Mesangial cell (primary cell): ENCODE data around the gene WDR3. TPM values are rescaled to one million over a fixed set of nuclear protein-coding genes. Genes with fewer than 3 reads are reported as not detected.

Source experiments
- total RNA-seq: library from RNA; depleted of rRNA; stranded (reverse); fragments of >200 nt; gene quantifications from 2 replicates; pipeline ENCODE4 v1.2.3, GENCODE V29; 2015

The WDR3 gene
- total RNA-seq, result 7.2 and 13.2 TPM in 2 replicates

DNA sequence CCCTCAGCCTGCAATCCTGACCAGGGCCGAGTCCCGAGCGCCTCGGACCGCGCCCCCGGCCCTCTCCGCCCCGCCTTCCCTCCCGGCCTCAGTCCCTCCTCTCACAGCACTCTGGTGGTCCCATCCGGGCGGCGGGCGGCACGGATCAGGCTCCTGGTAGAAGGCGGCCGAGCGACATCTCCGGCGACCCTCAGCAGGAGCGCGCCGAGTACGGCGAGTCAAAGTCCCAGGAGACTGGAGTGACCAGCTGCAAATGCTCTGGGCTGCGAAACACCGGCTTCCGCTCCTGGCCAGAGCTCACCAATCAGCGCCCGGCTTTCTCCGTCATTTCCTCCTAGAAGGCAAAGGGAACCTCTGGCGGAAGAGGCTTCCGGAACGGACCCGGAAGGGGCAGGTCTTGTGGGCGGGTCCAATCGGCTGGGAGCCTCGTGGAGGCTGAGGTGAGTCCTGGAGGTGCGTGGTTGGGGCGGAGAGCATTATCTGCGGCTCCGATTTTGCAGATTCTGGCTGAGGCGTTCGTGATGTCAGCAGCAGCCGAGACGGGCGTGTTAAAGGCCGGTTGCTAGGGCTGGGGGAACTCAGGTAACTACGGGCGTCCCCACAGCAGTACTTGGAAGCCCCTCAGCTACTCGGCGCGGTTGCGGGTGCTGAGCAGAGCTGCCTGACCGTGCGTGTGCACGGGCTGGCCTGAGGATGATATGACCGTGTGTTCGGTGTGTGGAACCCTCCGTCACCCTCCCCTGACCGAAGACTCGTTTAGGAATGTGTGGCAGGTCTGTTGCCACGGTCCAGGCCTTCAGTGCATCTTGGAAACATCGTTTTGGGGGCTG lies at the start of gene WDR3, which contains the start of gene GDAP2:
Gene WDR3, plus strand, starts transcription at position 397 of the 830 bp plus-strand sequence. CDS start 3,581 bp downstream, outside the sequence.
Gene GDAP2, minus strand, starts transcription at position 279 of the 830 bp plus-strand sequence. CDS start 9,264 bp downstream, outside the sequence.

Other genes with a start within 250 kb of the WDR3 start
- 8.8 and 9.4 TPM in 2 replicates for gene GDAP2, start 118 bp upstream of the WDR3 start, total RNA-seq